AML-193 (cell line): ENCODE measurements around the gene RYK.

Experiments
- DNase-seq, 2 experiments: peaks; one replicate each; lab custom pipeline; 2025; lab: John Stamatoyannopoulos, UW

The RYK gene

GRCh38 chr3:134148534-134148933, 102.1 kb downstream of the RYK start:
- DNase-seq: no peak

DNA sequence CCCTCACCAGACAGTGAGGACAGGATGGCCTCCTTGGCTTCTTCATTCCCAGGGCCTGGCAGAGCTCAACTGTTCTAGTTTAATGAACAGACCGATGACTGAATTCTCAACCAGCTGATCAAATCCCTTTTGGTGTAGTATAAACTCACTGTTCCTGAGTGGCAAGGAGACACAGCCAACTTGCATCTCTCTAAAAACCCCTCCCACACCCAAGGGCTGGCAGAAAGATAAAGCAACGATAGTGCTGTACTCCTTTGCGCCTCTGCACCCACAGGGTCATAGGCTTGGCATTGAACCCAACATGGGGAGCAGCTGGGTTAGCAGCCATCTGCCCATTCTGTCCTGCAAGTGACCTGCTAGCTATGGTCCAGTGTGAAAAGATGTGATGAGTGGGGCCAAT, 103.2 kb downstream of the RYK start:
- no peak for DNase-seq

- no peak for DNase-seq
Measured at GRCh38 chr3:134146666-134147065, 104.0 kb downstream of the RYK start.

DNA sequence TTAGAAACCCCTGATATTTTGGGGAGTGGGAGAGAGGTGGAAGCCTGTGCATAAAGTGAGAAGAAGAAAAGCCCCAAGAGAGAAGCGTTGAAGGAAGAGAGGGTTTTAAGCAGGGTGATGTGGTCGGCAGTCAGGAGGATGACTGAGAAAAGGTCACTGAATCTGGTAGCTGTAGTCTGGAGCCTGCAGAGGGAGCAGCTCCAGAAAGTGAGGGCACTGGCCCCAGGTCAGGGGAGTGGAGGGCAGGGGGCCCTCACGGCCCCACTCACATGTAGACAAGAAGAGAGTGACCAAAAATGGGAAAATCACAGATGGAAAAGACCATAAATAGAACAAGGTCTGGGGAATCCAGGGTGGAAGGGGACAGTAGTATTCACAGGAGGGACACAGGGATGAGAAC, 105.5 kb downstream of the RYK start:
- DNase-seq: no peak

- DNase-seq: no peak
Measured at GRCh38 chr3:134144694-134145093, 106.0 kb downstream of the RYK start.

DNA sequence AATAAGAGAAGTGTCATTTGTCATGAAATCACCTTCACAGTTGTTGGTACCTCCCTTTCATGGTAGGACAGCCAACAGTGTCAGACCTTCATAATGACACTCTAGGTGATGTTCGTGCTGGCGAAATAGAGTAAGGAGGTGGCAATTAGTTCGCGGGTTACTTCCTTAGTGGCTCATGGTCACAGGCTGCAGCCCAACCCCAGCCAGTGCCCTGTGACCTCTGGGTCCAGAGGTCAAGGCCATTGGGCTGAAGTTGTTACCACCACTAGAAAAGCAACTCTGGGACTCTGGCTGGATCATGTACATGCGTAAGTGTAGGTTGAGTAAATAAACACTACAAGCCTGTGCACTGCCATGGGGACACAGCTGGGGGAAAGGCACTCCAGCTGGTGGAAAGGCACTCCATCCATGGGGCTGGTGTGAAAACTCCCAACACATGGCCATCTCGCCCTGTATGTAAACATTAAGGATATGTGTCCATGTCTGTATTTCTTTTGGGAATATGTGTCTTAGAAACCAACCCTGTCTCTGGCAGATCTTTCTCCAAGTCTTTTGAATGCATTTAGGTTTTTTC, 106.7 kb downstream of the RYK start:
- no peak for DNase-seq

DNA sequence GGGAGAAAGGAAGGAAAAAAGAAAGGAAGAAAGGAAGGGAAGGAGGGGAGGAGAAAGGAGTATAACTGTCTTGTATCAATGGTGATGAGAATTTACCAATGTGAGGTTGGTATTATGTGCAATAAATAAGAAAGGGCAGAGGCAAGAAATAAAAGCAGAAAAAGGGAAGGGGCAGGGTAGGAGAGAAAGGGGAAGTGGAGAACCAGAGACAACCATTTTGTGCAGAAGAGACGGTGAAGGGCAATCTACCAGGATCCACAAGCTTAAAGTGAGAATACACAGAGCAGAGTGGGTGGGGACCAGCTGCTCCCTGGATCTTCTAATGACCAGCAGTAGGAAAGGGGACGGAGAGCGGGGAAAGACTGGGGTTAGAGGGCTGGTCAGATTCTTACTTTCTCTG, 114.1 kb downstream of the RYK start:
- peak; percentile 39 to 46 for DNase-seq

- no peak for DNase-seq
Measured at GRCh38 chr3:134134698-134135415, 115.8 kb downstream of the RYK start.

DNA sequence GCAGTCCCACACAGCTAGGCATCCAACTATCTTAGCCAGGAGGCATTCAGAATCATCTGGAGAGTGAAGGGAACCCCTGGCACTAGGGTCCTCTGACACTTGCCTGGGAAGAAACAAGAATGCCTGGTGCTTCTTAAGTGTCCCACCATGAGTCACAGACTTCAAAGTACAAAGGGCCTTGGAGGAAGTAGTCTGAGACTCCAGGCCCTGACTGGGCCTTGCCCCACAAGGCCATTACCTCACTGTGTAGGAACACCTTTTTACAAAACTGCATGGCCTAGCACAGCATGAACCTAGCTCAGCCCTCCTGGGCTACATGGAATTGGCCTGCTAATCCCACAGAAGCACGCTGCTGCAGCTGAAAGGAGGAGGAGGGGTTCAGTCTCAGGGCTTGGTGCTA, 116.4 kb downstream of the RYK start:
- DNase-seq: no peak

DNA sequence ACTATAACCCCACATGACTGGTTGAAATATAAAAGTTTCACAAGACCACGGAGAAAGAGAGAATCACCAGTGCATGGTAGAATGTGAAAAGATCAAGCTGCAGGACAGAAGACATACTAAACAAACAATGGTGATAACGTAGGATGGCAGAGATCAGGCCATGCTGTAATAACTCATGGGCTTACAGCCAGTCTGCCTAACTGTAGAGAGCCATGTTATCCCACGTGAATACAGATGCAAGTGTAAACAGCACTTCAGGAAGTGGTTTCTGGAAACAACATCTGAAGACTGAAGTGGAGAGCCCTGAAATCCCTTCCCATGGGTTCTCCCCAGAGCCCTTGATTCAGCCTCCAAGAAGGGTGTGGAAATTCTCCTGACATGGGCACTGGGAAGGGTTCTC, 117.7 kb downstream of the RYK start:
- no peak for DNase-seq

DNA sequence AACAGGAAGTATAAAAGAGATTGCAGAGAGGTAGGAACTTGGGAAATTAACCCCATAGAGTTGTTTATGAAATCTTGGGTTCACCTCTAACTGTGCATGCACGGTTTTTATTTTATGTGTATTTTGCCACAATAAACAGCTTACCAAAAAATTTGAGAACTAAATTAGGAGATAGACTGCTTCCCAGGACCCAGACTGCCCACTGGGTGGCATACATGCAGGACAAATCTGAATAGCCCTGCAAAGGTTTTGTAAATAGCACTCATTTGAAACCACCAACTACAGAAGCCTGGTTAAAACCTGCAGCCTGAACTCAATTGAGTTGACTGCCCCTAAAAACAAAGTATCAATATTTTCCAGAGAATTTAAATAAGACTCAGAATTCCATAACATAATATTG, 124.5 kb downstream of the RYK start:
- no peak for DNase-seq

- no peak for DNase-seq
Measured at GRCh38 chr3:134114726-134115125, 135.9 kb downstream of the RYK start.

DNA sequence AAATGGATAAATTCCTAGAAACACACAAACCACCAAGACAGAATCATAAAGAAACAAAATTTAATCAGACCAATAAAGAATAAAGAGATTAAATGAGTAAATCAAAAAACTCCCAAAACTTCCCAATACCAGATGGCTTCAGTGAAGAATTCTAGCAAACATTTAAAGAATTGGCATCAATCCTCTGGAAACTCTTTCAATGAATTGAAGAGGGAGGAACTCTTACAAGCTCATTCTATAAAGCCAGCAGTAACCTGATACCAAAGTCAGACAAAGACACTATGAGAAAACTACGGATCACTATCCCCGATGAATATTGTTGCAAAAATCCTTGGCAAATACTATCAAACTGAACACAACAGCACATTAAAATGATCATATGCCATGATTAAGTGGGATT, 139.0 kb downstream of the RYK start:
- DNase-seq: no peak

GRCh38 chr3:134110963-134111362, 139.7 kb downstream of the RYK start:
- no peak for DNase-seq
